GM12874 (cell line): Measurements from ENCODE around the gene RNF148.

Source experiments
- TF ChIP-seq, protein P1 (sequence below): IDR thresholded peaks from 2 replicates; pipeline ENCODE4 v1.5.1; 2011; ENCODE audit warnings: low read depth, mild to moderate bottlenecking, control low read depth, low read length, moderate library complexity; ENCODE audit not compliant: insufficient read depth

The RNF148 gene

DNA sequence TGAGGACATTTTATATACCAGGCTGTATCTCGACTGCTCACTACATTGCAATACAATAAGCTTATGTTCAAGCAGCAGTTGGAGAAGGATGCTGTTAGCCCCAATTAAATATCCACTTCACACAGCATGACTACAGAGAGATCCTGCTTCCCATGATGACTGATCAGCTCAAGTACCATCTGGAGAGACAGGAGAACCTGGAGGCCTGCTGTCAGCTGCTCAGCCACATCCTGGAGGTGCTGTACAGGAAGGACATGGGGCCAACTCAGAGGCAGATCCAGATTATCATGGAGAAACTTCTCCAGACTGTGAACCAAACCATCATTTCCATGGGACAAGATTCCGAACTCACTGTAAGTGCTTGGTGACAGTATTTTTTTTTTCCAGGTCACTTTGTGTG is 26.3 kb downstream of the RNF148 start:
- TF ChIP-seq, protein P1, sequence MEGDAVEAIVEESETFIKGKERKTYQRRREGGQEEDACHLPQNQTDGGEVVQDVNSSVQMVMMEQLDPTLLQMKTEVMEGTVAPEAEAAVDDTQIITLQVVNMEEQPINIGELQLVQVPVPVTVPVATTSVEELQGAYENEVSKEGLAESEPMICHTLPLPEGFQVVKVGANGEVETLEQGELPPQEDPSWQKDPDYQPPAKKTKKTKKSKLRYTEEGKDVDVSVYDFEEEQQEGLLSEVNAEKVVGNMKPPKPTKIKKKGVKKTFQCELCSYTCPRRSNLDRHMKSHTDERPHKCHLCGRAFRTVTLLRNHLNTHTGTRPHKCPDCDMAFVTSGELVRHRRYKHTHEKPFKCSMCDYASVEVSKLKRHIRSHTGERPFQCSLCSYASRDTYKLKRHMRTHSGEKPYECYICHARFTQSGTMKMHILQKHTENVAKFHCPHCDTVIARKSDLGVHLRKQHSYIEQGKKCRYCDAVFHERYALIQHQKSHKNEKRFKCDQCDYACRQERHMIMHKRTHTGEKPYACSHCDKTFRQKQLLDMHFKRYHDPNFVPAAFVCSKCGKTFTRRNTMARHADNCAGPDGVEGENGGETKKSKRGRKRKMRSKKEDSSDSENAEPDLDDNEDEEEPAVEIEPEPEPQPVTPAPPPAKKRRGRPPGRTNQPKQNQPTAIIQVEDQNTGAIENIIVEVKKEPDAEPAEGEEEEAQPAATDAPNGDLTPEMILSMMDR: no peak

DNA sequence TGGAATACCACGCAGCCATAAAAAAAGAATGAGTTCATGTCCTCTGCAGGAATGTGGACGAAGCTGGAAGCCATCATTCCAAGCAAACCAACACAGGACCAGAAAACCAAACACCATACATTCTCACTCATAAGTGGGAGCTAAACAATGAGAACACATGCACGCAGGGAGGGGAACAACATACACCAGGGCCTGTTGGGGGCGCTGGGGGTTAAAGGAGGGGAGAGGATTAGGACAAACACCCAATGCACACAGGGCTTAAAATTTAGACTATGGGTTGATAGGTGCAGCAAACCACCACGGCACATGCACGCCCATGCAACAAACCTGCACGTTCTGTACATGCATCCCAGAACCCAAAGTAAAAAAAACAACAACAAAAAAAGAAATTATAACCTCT is 27.1 kb downstream of the RNF148 start:
- TF ChIP-seq, protein P1: no peak

DNA sequence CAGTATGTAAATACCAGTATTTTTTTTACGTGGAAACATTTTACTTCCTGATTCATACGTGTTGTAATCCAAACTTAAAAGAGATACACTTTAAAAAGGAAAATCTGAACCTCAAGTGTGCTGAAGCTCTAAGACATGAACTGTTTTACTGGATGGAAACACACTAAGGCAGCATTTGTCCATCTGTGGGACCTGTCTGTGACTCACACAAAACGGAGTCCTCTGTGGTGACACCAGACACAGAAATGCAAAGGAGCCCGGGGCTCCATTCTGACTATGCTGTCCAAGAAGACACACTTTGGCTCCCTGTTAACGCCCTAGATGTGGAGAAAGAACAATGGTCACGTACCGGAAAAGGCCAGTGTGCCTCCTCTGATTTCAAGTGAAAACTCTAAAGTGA is 27.7 kb downstream of the RNF148 start:
- TF ChIP-seq, protein P1: no peak

DNA sequence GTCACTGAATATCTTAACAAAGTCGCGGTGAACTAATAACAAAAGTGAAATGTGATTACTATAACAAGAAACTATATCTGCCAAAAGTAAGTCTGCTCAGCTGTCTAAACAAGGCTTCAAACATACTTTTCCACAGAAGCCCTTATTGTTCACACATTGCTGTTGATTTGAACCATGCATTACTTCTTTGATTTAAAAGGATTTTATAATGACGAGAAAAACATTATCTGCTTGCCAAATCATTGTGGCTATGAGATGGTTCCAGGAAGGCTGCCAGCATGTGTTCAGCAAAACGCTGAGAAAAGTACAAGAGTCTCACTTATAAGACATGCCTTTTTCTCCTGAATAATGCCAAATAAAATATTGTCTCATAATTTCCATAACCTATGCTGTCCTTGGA is 28.2 kb downstream of the RNF148 start:
- TF ChIP-seq, protein P1: no peak

GRCh38 chr7:122673951-122674350 is 28.8 kb downstream of the RNF148 start:
- TF ChIP-seq, protein P1: no peak

DNA sequence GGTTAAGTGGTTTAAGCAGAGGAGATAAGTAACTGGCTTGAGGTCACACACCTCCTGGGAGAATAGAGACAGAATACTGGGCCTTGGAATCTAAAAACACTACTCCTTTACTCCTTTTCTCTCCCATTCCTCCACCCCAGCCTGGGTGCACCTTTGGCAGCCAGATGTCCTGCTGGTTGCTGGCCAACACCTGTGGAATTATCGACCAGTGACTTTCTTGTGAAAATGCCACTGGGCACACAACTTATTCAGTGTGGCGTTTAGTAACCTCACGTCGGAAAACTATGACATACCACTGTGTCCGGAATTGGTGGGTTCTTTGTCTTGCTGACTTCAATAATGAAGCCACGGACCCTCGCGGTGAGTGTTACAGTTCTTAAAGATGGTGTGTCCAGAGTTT is 30.2 kb downstream of the RNF148 start:
- TF ChIP-seq, protein P1: no peak

- TF ChIP-seq, protein P1: no peak
These were observed 39.0 kb downstream of the RNF148 start for GRCh38 chr7:122663733-122664132.

- TF ChIP-seq, protein P1: no peak
These were observed 43.9 kb downstream of the RNF148 start for GRCh38 chr7:122658856-122659255.
